Fibroblast of mammary gland (primary cell): ENCODE data around the gene NRARP.

Experiments used
- DNase-seq: peaks from one replicate; pipeline ENCODE4 v3.0.0-alpha.2; 2010; ENCODE audit warnings: low read depth
- H3K4me3 ChIP-seq: 2 replicates; pipeline ENCODE4 v1.5.1; 2011; ENCODE audit warnings: low read depth, mild to moderate bottlenecking, low read length, moderate library complexity; ENCODE audit not compliant: control insufficient read depth
- TF ChIP-seq, protein P1 (sequence below): conservative IDR thresholded peaks from 2 replicates; pipeline ENCODE4 v1.5.1; 2011; ENCODE audit warnings: low read depth, low read length, inconsistent platforms; ENCODE audit not compliant: control insufficient read depth, insufficient read depth

Gene NRARP

DNA sequence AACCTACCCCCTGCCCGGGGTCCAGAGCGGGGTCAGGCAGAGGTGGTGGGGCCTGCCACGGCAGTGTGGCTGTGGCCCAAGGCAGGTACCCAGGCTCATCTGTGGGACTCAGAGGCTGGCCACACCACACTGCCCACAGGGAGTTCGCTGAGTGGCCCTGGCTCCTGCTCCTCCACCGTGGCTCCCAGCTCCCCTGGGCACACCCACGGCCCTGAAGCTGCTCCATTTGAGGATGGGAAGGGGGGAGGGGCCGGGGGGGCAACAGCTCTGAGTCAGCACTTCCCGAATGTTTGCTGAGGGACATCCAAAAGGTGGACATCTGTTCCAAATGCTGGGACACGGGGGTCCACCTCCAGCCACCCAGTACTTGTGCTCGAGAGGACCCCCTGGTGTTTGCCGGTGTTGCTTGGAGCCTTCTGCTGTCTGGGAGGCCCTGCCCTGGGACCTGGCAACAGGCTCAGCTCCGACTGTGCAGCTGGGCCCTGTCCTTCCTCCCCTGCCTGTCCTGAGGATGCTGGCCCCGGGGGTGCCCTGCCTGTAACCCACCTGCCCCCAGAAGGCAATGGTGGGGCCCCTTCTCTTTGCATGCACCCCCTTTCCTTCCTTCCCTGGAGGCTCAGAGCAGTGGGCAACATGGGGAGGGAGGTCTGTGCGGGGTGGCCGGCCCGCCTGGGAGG lies 2.5 kb upstream of the NRARP start:
- no peak overlapping the region for H3K4me3 ChIP-seq
- no peak for DNase-seq
- TF ChIP-seq, protein P1, sequence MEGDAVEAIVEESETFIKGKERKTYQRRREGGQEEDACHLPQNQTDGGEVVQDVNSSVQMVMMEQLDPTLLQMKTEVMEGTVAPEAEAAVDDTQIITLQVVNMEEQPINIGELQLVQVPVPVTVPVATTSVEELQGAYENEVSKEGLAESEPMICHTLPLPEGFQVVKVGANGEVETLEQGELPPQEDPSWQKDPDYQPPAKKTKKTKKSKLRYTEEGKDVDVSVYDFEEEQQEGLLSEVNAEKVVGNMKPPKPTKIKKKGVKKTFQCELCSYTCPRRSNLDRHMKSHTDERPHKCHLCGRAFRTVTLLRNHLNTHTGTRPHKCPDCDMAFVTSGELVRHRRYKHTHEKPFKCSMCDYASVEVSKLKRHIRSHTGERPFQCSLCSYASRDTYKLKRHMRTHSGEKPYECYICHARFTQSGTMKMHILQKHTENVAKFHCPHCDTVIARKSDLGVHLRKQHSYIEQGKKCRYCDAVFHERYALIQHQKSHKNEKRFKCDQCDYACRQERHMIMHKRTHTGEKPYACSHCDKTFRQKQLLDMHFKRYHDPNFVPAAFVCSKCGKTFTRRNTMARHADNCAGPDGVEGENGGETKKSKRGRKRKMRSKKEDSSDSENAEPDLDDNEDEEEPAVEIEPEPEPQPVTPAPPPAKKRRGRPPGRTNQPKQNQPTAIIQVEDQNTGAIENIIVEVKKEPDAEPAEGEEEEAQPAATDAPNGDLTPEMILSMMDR: peak; percentile 6

DNA sequence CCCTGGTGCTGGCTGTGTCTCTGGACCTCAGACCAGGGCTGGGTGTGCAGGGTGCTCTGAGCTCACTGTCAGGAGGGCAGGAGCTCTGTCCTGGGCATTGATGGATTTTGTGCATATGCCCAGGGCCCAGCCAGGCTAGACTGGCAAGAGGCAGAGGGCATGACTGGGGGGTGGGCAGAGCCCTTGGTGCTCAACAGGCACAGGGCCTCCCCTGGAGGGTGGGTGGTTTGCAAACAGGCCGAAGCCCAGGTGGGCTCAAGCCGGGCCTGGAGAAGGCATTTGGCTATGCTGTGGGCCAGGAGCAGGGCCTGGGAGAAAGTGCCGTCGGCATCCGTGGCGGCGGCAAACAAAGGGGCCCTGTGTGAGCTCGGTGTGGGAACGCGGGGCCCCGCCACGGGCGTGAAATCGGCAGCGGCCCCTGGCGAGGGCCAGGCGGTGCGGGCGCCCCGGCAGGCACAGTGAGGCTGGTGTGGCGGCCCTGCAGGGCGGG lies 1.9 kb upstream of the NRARP start:
- no peak for DNase-seq
- H3K4me3 ChIP-seq: no peak overlapping the region
- TF ChIP-seq, protein P1: no peak

DNA sequence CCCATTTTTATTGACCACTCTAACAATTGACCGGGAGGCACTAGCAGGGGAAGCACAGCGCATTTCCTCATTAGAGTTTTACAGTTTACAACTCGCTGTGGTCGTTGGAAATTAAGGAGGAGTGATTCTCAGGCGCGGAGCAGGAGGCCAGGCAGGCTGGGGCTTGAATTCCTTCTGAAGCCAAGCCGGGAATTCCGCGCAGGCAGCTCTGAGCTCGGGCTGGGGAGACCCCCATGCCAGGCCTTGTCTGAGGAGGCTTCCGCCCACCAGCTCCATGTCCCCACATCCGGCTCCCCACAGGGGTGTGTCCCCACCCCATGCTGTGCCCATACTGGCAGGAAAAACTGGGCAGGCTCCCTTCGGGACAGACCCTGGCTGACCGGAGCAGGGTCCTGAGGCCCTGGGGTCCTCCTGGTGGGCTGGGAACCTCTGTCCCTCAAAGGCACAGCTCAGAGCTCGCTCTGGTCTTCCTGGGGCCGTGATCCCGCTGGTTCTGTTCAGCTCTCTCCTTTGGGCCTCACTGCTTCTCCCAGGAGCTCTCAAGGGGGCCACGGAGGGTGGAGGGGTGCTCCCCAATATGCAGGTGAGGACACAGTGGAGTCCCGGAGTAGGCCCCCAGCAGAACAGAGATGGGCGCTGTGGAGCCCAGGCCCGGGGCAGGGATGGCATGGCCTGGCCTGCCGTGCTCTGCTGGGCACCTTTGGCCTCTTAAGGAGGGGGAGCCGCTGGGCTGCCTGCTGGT lies 1.3 kb upstream of the NRARP start:
- DNase-seq: no peak
- TF ChIP-seq, protein P1: no peak
- no peak overlapping the region for H3K4me3 ChIP-seq

DNA sequence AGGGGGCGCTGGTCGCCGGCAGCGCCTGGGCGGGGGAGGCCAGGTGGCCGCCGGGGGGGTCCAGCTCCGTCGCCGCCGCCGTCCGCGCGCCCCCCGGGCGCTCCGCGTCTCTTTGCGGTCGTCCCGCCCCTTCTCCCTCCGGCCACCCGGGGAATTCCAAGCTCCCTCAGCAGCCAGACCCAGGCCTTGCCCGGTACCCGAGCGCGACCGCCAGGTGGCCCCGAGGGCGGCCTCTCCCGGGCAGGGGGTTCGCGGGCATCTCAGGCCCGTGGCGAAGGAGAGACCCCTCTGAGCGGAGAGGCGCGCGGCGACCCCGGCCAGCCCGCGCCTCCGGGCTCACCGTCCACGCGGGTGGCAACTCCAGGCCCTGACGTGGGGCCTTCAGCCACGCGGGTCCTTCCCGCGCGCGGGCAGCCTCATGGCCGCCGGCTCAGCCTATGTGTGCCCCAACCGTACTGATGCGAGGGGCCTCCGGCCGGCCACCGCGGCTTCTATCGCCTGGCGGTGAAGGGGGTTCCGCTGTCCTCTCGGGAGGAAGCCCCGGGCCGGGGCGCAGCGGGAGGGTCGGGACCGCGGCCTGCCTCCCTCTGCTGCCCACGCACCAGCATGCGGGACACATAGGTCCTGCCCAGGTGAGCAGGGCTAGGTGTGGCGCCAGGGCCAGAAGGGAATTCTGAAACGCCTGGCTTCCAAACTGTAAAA lies 529 bp upstream of the NRARP start:
- peak overlapping the region; percentile 21 for H3K4me3 ChIP-seq
- TF ChIP-seq, protein P1: no peak
- no peak for DNase-seq

DNA sequence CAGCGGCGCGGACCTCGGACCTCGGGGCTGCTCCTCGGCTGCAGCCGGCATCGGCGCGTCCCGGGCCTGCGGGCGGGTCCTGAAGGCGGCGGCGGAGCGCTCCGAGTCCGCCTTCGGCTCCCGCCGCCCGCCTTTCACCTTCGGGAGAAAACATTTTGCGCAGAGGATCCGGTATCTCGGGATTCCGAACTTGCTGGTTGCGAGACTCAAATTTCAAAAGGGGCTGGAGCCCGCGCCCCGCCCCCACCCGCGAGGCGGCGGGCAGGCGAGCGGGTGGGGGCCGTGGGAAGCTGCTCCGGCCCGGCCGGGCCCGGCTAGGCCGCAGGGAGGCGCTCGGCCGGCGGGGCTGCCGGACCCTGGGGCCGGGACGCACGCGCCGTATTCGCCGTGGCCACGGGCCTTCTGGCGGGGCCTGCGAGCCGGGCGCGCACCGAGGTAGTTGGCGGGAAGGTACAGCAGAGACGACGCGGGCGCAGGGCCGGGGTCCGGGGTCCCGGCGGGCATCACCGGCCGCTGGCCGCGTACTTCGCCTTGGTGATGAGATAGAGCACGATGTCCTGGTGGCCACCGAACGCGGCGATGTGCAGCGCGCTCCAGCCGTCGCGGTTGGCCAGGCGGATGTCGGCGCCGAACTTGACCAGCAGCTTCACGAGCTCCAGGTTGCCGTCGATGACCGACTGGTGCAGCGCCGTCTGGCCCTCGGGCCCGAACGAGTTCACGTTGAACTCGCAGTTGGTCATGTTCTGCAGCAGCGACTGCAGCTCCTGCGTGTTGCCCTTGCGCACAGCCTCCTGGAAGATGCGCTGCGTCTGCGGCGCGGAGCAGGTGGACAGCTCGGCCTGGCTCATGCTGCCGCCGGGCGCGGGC lies 757 bp downstream of the NRARP start:
- H3K4me3 ChIP-seq: peak overlapping the region; percentile 10
- peak; percentile 30 for DNase-seq
- TF ChIP-seq, protein P1: no peak

DNA sequence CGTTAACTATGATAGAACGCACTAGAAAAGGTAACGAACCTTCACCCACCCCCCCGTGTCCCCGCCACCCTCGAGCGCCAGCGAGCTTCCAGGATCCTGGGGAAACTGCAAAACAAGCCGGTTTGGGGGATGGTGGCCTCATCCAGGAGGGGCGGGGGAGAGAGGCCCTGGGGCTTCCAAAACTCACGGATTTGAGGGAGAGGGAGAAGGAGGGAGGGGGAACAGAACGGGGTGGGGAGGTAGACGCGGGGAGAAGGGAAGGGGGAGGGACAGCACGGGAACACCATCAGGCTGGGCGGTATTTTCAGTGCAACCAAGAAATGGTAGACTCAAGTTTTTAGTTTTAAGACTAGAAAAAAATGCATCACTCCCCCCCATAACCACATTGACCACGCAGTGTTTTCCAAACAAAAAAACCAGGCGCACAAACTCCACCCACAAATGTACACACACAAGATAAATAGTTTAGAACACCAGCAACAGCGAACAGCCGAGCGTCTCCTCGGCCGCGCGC lies 1.4 kb downstream of the NRARP start:
- H3K4me3 ChIP-seq: peak overlapping the region; percentile 10
- peak; percentile 43 for DNase-seq
- TF ChIP-seq, protein P1: no peak
